Measurements from ENCODE around the gene EVX2.

DNA sequence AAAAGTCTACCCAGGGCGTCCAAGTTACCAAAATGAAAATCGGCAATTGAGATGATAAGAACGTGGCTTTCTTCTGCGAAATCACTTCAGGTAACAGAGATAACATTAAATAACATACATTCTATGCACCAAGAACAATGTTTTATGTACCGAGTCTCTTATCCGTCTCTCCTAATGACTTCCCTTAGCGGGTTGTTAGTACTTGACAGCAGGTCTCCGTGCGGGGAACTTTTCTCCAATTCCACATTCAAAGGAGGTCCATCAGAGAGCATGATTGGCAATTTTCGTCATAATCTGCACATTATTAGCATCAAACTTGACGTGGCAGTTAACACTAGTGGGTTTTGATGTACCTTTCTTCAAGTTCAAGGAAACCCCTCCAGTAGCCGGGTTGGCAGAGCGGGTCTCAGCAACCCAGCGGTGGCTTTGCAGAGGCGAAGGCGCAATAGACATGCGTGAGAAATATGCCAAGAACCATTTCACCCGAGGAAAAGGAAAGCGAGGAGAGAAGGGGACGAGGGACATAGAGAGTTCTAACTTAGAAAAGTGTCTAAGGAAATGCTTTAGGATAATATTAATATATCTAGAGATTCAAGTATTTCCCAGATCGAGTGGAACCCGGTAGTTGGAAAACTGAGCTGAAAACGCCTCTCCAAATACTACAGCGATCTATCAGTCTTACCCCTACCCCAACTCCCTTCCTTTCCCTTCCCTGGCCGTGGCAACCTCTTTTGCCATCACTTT is 5.0 kb downstream of the EVX2 start:
- TF ChIP-seq, protein P1, sequence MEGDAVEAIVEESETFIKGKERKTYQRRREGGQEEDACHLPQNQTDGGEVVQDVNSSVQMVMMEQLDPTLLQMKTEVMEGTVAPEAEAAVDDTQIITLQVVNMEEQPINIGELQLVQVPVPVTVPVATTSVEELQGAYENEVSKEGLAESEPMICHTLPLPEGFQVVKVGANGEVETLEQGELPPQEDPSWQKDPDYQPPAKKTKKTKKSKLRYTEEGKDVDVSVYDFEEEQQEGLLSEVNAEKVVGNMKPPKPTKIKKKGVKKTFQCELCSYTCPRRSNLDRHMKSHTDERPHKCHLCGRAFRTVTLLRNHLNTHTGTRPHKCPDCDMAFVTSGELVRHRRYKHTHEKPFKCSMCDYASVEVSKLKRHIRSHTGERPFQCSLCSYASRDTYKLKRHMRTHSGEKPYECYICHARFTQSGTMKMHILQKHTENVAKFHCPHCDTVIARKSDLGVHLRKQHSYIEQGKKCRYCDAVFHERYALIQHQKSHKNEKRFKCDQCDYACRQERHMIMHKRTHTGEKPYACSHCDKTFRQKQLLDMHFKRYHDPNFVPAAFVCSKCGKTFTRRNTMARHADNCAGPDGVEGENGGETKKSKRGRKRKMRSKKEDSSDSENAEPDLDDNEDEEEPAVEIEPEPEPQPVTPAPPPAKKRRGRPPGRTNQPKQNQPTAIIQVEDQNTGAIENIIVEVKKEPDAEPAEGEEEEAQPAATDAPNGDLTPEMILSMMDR (IDR thresholded peaks at IDR 0.05), result no peak
- TF ChIP-seq POLR2A (IDR thresholded peaks at IDR 0.05), result no peak
- TF ChIP-seq EP300 (IDR thresholded peaks at IDR 0.05), result no peak

Measured in stomach (tissue), 4 donors.